ENCODE data around the gene MACROH2A1.
"Not testable (repeated sequence)": the region's sequence is repeated elsewhere in the genome, so short reads cannot be mapped to it uniquely, and the experiment has no call there.

Gene MACROH2A1

DNA sequence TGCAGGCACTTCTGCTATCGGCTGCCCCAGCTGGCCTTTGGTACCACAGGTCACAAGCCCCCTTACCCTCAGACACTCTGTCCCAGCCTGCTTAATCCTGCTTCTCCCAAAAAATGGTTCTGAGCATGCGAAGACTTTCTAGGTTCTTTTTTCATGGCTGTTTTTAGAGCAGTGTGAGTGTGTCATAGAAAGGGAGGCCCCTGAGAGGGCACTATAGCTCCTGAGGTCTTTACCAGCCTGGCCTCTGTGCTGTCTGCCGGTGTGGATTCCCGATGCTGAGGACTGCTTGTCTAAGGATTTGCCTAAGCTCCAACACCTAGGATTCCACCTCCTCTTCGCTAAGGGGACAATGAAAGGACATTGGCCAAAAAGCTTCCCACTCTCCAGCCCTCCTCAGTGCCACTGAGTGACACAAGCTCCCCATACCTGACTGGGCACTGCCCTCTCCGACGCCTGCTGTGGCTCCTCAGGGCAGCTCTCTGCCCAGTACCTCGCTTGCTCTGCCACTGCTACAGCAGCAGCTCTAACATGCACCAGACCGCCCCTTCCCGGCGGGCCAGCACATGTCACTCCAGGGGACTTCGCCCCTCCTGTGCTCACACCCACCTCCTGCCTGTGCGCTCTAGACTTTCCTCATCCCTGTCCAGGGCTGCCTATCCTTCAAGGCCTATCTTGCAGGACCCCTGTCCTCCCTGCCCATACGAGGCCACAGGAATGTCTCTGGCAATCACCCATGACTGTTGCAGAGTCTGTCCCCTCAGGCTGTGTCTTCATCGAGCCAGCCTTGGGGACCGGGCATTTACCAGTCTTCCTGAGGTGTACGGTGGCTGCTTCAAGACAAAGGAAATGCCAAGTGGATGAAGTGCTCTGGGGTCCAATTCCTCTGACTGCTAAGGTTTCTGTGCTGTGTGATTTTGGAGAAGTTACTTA, 21.0 kb downstream of the MACROH2A1 start:
- no peak for DNase-seq (ENCODE audit: low spot score)

DNA sequence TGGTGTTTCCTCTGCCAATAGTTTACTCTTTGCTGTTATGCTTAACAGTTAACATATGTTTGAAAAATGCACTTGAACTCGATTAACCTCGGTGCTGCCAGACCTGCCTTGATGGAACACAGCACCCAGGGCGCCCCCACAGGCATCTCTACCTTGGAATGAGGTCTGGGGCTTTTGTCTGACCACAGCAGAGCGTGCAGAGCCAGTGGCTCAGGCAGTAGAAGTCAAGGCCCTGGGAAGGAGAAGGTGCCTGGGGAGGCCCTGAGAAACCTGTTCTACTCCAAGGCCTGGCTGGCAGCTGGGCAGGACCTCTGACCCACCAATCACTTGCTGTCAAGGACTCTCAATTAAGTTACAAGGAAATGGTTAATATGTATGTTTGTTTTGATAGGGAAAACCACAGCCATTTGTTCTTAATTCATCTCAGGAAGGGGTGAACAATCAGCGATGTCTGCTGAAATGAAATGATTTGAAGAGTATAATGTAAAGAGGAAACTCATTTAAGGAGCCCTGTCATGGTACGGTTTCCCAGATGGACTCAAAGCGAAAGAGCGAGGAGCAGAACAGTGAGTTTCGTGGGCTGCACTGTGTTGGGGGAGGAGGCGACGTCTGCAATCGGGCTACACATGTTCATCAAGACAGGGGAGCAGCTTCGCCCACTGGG, 21.9 kb downstream of the MACROH2A1 start:
- no peak for DNase-seq (ENCODE audit: low spot score)

DNA sequence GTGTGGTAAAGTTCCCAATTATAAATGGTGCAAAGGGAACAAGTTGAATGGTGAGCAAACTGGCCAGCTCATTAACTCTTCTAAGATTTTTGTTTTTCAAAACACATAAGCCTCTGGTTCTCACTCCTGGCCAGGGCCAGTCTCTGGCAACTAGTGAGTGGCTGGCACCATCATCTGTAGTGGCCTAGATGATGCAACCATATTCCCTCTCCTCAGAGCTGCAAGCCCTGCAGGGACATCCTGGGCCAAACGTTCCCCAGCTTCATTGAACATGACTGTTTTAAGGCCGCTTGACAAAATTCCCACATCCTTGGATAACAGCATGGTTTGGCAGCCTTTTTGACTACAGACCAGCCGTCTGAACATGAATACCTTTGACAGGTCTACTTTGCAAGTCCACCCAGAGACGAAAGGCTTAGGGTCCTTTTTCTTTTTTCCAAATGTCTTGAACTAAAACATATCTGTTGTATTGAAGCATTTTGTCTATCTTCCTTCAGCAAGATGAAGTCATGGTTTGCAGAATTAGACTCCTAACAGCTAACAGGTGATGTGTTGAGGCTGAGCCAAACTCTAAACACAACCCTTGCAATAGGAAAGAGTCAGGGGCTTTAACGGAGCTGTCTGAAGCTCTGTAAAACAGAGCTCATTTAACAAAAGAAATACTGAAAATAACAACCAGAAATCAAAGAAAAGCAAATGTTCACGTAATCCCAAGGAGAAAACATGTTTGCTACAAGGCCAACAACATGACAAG, 23.8 kb downstream of the MACROH2A1 start:
- DNase-seq (ENCODE audit: low spot score): no peak

DNA sequence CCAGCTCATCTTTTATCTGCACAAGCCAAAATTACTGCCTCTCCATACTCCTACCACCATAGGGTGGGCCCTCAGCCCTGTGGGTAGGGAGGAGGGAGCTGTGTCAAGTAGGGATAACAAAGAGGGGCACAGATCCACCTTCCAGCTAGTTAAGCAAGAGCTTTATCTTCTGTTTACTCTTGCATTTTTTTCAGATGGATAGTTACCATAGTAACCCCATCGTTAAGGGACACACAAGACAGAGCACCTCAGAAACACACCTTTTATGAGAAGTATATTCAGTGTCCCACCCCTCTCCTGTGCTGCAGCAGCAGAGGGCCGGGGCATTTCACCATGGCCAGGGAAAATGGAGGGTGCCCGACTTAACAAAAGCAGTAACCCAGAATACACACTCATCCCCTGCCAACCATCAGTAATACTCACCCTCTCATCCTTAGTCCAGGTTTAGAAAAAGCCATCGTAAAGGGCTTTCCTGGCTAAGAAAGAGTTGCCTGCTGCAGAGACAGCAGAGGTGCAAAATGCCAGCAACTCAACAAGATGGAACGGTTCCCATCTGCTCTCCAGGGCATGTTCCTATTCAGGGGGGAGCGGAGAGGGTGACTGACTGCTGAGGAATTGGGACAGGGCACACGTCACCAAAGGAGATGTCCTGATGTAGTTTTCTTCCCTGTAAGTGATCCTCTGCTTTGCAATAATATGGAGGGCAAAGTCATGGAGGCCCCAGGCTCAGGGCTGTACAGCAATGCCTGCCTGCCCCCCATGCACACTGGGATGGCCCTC, 25.1 kb downstream of the MACROH2A1 start:
- DNase-seq (ENCODE audit: low spot score): no peak

DNA sequence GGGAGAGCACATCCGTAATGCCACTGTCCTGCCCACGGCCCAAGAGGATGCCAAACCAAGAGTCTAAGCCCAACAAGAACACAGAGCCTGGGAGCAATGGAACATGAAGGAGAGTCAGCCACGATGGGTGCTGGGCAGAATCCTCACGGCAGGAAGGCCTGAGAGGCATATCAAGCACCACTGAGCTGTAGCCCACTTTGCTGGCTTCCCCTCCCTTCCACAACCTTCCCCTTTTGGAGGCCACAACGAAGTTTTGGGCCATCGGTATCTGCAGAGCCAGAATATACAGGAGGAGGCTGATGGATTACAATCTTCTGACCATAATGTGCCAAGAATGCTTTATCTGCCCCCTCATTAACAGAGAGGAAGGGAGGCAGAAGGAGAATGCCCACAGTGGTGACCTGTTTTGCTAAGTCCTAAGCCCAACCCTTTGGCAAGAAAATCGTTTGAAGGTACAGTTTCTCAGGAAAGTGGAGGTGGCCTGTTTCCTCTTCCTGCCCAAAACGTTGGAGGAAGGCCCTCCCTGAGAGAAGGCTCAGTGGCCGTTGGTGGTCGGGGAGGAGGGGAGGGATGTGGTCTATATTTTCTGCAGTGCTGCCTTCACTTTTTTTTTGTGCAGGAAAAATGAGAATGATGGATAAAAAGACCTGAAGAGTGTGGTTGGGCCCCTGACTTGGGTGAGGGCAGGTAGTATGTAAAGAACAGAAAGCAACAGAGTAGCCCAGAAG, 26.2 kb downstream of the MACROH2A1 start:
- no peak for DNase-seq (ENCODE audit: low spot score)

DNA sequence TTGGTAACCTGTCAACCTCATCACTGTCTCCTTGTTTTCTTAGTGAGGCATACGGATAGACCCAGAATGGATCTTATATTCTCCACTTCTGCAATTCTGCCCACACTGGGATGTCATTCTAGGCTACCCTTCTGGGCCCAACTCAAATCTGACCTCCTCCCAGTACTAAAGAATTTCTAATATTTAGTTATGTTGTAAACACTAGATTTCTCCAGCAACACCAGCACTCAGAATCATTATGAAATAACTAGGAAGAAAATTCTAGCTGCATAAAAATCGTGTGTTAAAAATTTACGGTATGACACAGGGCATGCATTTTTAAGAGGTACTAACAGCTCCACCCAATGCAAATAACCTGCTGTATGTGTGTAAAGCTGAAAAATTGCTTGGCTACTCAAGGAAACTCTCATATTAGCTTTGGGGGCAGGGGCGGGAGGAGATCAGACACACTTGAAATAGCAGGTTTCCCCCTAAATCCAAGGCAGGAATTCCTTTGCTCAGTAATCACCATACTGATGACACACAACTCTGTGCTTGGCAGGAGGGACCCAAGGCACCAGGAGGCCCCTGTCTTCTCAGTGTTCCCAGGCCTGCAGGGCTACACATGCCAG, 27.3 kb downstream of the MACROH2A1 start:
- DNase-seq (ENCODE audit: low spot score): peak; percentile 58

DNA sequence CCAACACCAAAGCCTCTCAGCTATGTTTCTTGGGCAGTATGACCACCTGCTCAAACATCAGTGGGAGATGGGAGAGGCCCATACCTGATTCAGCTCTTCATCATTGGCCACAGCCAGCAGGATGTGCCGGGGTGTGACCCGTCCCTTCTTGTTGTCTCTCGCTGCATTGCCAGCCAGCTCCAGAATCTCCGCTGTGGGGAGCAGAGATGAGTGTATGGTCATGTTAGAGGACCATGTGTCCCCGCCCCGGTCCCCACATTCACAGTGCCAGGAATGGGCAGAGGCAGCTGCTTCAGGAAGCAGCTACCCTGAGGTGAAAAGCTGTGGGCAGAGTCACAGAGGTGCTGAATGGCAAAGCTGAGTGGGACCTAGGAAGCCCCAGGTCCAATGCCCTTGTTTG, 29.1 kb downstream of the MACROH2A1 start:
- no peak for DNase-seq (ENCODE audit: low spot score)

DNA sequence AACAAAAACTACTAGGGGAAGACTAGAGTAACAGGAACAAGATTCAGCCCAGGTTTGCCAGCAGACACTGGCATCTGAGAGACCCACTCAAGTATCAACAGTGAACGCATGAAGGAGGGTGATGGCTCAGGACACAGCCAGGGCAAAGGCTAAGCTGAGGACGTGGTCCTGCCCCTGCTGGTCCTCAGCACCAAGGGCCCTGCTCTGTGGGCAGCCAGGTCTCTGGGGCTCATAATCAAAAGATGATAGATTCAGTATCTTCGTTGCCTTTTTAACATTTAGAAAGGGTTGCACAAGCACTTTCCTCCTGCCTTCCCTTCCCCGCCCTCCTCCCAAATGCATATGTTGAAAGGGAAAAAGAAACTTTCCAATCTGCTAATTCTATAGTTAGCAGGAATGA, 31.5 kb downstream of the MACROH2A1 start:
- no peak for DNase-seq (ENCODE audit: low spot score)

DNA sequence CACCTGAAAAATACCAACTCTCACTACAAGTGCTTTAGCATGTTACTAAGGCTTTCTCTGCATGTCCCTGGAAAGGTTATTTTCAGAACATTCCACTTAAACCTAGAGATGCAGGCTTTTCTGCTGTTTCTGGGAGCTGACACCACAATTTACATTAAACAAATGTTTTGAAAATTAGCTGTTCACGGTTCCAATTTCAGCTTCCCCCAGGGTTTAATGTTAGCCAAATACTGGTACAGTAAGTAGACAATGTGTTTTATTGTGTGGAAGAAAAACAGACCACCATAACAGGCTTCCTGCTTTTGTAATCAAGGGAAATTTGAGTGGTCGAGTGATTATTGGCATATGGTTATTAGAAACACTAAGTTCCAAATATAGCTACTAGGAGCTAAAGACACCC, 32.0 kb downstream of the MACROH2A1 start:
- DNase-seq (ENCODE audit: low spot score): no peak

DNA sequence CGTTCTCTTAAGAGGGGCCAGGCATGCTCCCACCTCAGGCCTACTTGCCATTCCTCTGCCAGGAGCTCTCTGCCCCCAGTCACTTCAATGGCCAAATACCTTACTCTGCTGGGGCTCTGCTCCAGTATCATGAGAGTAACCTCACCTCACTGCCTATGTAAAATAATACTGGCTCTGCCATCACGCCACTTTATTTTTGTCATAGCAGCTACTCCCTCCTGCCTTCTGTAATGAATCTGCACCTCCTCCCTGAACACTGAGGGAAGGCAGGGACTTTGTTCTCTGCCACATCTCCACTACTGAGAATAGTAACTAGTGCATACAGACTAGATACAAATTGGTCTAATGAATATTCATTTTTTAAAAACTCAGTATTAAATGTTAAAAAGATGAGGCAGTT, 33.8 kb downstream of the MACROH2A1 start:
- no peak for DNase-seq (ENCODE audit: low spot score)

DNA sequence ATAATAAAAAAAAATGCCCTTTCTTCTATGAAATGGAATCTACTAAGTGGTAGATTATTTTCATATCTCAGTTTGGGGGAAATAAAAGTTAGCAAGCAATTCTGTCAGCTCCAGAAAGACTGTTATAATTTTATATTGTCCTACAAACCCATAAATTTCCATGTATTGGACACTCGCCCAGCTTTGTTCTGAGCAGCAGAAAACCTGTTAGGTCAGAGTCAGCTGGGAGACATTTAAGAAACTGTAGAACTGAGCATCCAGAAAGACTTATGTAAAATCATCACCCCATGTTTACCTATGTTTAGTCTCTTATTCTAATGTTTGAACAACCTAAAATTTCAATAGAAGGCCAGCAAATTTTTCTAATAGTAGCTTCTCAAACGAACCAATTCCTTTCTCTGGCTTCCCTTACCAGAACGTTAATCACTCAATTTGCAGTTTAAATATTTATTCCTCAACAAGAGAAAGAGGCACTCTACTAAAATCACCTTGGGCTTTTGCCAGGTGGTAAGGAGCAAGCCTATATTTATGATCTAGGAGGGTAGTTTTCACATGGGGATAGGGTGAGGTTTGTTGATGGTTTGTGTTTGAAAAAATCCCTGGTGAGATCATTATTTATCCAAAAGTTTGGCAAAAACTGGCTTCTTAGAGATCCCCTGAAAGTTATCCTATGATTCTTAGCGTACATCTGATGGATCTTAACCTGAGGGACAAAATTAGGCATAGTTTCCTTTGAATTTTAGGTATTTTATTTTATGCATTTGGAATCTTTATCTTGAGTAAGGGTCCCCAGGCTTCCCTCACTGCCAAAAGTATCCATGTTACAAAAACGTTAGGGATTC, 34.4 kb downstream of the MACROH2A1 start:
- no peak for DNase-seq (ENCODE audit: low spot score)

DNA sequence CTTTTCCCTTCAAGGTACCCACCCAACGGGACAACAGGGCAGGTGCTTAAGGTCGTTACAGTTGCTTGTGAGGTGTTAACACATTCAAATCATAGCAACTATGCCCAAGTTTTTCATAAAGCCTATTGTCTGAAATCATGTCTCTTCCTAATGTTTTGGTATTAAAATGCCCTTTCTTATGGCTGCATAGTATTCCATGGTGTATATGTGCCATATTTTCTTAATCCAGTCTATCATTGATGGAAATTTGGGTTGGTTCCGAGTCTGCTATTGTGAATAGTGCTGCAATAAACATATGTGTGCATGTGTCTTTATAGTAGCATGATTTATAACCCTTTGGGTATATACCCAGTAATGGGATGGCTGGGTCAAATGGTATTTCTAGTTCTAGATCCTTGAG, 35.7 kb downstream of the MACROH2A1 start:
- not testable (repeated sequence) for DNase-seq (ENCODE audit: low spot score)

DNA sequence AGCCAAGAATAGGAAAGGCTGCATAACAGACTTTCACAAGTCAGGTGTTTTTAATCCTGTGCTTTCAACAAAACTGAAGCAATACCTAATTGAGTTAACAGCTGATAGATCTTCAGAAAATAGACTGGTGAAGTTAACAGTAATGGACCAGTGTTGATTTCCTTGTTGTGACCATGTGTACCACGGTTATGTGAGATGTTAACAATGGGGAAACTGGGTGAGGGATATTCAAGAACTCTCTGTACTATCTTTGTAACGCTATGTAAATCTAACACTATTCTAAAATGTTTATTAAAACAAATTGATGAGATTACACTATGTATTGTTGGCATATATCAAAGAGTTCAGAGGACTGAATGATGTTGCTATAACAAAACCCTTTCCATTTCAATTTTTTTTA, 36.9 kb downstream of the MACROH2A1 start:
- no peak for DNase-seq (ENCODE audit: low spot score)

DNA sequence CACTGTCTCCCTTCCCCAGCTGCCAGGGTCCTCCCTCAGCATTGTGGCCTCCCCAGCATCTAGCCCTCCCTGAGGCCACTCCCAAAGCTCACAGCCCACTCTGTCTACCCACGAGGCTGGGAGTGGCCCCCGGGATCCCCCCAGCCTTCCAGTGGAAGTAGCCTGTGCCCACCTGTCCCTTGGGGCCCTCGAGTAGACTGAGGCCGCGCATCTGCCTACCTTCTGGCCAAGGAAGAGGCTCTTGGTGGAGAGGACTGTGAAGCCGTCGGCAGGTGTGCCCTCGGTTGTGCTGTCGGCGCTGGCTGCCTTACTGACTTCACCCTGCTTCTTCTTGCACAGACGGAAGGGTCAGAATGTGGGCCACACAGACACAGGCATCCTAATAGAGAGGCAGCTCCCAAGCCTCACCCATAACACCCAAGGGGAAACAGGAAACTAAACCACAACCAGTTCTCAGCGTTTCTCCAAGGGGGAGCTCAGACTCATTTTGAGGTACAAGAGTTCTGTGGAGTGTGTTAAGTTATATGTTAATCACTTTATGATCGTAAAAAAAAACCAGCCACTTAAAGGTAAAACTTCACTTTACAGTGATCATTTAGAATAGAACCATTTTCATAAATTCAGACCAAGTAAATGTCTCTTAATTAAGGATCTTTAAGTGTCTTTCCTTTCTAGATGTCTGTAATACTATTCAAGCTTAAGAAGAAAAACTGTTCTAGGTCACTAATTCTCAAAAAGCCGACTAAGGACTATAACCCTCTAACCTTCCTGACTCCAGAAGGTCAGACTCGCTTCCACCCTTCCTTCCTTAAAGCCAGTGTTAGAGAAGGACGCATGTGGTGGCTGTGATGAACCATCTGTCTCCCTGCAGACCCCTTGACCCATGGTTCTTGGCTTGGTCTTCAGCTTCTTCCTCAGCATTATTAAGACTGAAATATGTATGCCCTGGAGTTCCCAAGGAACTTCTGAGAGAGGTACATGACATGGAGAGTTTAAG, 38.5 kb downstream of the MACROH2A1 start:
- no peak for DNase-seq (ENCODE audit: low spot score)

DNA sequence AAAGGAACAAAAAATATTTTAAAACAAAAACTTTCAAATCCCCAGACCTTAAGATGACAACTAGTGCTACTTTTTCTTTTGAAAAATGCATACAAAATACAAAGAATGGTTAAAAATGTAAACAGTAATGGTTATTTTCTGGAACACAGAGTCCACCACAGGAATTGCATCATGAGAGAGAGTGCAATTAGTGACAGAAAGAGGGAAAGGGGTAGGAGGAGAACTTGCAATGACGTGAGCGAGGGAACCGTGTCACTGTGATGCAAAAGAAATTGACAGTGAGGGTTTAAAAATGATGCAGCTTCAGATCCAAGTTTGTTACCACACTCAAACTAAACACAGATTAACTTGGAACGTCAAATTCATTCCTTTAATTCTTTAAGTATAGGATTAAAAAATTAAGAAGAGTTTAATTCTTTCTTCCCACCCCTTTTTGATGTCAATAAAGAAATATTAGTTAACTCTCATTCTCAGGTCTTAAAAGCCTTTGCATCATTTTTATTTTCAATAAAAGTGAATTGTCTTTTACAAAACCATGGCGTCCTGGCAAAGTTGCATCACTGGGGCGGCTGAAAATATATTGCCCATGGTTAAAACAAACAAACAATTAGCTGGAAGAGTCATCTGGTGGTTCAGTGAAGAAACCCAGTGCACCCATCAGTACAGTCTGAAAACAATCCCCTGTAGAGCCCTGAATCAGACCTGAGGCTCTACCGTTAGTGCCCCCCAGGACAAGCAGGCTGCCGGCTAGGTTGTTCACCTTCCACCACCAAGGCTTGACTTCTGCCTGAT, 39.5 kb downstream of the MACROH2A1 start:
- no peak for DNase-seq (ENCODE audit: low spot score)

DNA sequence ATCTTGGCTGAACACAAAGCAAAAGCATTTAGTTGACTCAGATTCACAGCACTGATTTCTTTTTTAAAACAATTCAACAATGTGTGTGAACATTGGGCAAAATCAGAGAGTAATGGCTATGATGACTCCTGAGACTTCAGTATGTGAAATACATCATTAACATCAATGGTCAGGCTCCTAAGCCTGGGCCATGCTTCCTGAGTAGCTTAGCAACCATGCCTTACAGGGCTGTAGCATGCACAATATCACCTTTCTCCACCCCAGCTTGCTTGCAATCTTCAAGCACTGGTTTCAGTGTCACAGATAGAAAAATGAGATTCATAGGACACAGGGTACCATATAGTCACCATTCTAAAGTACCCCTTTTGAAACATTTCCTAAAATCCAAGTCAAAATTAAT, 41.3 kb downstream of the MACROH2A1 start:
- DNase-seq (ENCODE audit: low spot score): no peak

DNA sequence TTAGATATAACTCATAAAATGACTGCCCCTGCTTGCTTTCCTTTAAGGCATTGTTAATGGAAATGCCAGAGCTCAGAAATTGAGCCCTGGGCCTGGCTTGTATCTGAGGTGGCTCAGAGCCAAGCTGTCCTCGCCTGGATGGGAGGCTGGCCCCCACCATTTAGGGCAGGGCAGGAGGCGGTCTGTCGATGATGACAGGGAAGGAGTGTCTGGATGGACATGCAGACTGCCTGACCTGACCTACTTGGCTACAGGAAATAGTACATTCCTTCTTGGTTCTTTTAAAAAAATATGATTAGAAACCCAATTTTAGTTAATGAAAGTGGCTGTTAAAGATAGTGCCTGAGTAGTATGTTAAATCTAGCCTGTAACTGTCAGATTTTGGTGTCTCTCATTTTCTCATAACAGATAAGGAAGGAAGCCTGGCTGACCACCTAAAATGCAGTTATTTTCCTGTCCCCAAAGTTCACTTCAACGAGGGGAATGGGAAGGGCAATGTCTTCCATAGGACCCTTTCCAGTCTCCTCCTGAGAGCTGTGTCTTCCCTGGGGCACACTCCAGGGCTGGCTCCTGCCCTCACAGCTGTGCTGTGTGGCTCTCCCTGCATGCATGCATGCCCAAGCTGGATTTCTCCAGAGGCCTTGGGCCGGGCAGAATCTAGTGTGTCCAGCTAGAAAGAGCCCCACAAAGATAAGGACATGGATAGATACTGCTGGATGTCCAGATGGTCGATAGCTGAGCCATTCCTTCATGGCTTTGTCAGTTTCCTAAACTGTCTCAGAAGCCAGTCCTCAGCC, 42.3 kb downstream of the MACROH2A1 start:
- DNase-seq (ENCODE audit: low spot score): peak; percentile 52

Measured in AG08396 (cell line).